SK-N-SH (cell line): ENCODE measurements around the gene TREML4. TPM values are rescaled to one million over a fixed set of nuclear protein-coding genes. Genes with fewer than 3 reads are reported as not detected.

ENCODE experiments used
- CTCF ChIA-PET: fragments of 300-600, 350-600 bp; formaldehyde crosslinking; extraction: SDS; loops from one replicate; lab custom pipeline; 2021; lab: Yijun Ruan, JAX
- POLR2A ChIA-PET: fragments of 350-600 bp; sonication (Branson Sonifier 250); formaldehyde crosslinking; extraction: SDS; loops from one replicate; lab custom pipeline; 2020; ENCODE audit warnings: antibody characterized with exemption, inconsistent platforms; lab: Yijun Ruan, JAX
- DNase-seq: peaks from one replicate; pipeline ENCODE4 v3.0.0; 2012
- H2AFZ ChIP-seq: fragments of 200-600 bp; sonication (generic); 2 replicates; pipeline ENCODE4 v1.8.1; 2016; ENCODE audit warnings: antibody characterized with exemption, mild to moderate bottlenecking, low read depth
- H3F3A ChIP-seq: fragments of 200-600 bp; sonication (generic); replicated peaks from 2 replicates; pipeline ENCODE3; 2016; ENCODE audit warnings: antibody characterized with exemption, mild to moderate bottlenecking; ENCODE audit not compliant: insufficient read depth
- H3K27ac ChIP-seq, 2 experiments: fragments of 200-500 bp in 1 of 2; fragments of 200-600 bp in 1 of 2; sonication (Bioruptor generic) in 1 of 2; sonication (generic), shearing (Covaris generic) in 1 of 2; 2 replicates each; pipeline versions ENCODE4 v1.5.1 to v1.6.1; 2014 to 2016; ENCODE audit warnings: low read depth in 2 of 2, inconsistent platforms in 1 of 2, low read length in 1 of 2, mild to moderate bottlenecking in 1 of 2, mixed read lengths in 1 of 2
- H3K27me3 ChIP-seq: fragments of 200-600 bp; sonication (generic), shearing (Covaris generic); 2 replicates; pipeline ENCODE4 v1.6.1; 2016; ENCODE audit warnings: mixed run types; ENCODE audit not compliant: insufficient read depth
- H3K36me3 ChIP-seq, 2 experiments: fragments of 200-500 bp in 1 of 2; fragments of 200-600 bp in 1 of 2; sonication (Bioruptor generic) in 1 of 2; sonication (generic) in 1 of 2; replicated peaks in 1 of 2; 2 replicates each; pipeline versions ENCODE3 to v1.5.1; 2014 to 2016; ENCODE audit warnings: low read length in 1 of 2, mild to moderate bottlenecking in 1 of 2; ENCODE audit not compliant: insufficient read depth in 2 of 2, control insufficient read depth in 1 of 2
- H3K4me1 ChIP-seq, 2 experiments: fragments of 200-500 bp in 1 of 2; fragments of 200-600 bp in 1 of 2; sonication (Bioruptor generic) in 1 of 2; sonication (generic), shearing (Covaris generic) in 1 of 2; 2 replicates each; pipeline versions ENCODE4 v1.5.1 to v1.6.1; 2014 to 2016; ENCODE audit warnings: low read depth in 1 of 2, low read length in 1 of 2, mixed run types in 1 of 2; ENCODE audit not compliant: insufficient read depth in 2 of 2, control insufficient read depth in 1 of 2
- H3K4me2 ChIP-seq: fragments of 200-600 bp; sonication (generic), shearing (Covaris generic); 2 replicates; pipeline ENCODE4 v1.6.1; 2017; ENCODE audit warnings: mixed run types
- H3K4me3 ChIP-seq, 2 experiments: fragments of 200-500 bp in 1 of 2; fragments of 200-600 bp in 1 of 2; sonication (Bioruptor generic) in 1 of 2; sonication (generic), shearing (Covaris generic) in 1 of 2; 2 replicates each; pipeline versions ENCODE4 v1.5.1 to v1.8.1; 2014 to 2016; ENCODE audit warnings: low read depth in 2 of 2, inconsistent platforms in 1 of 2, low read length in 1 of 2, mild to moderate bottlenecking in 1 of 2, mixed read lengths in 1 of 2, moderate library complexity in 1 of 2
- H3K79me2 ChIP-seq: fragments of 200-600 bp; sonication (generic); 2 replicates; pipeline ENCODE4 v1.8.1; 2017; ENCODE audit warnings: mild to moderate bottlenecking; ENCODE audit not compliant: insufficient read depth
- H3K9ac ChIP-seq: fragments of 200-600 bp; sonication (generic); 2 replicates; pipeline ENCODE4 v1.6.1; 2017; ENCODE audit warnings: mixed run types
- H3K9me2 ChIP-seq: fragments of 200-600 bp; sonication (generic); 2 replicates; pipeline ENCODE4 v1.6.1; 2017; ENCODE audit warnings: mixed run types
- H3K9me3 ChIP-seq: fragments of 200-600 bp; sonication (generic); 2 replicates; pipeline ENCODE4 v1.6.1; 2017; ENCODE audit warnings: mixed run types, mild to moderate bottlenecking, moderate library complexity
- H4K20me1 ChIP-seq: fragments of 200-600 bp; sonication (generic); 2 replicates; pipeline ENCODE4 v1.6.1; 2017; ENCODE audit warnings: mild to moderate bottlenecking, mixed run types; ENCODE audit not compliant: insufficient read depth
- ELF1 ChIP-seq: IDR thresholded peaks from 2 replicates; pipeline ENCODE4 v1.4.0; 2012
- EP300 ChIP-seq, 2 experiments: IDR thresholded peaks; 2 replicates each; pipeline versions ENCODE4 v1.4.0 to v1.6.1; 2012; ENCODE audit warnings: borderline replicate concordance in 1 of 2, low read depth in 1 of 2, low read length in 1 of 2
- GABPA ChIP-seq: IDR thresholded peaks from 2 replicates; pipeline ENCODE4 v1.4.0; 2012; ENCODE audit warnings: low read depth, mild to moderate bottlenecking
- GATA2 ChIP-seq: sonication (generic); formaldehyde crosslinking; IDR thresholded peaks from 2 replicates; pipeline ENCODE4 v1.5.0; 2020; ENCODE audit warnings: mild to moderate bottlenecking, missing genetic modification reagents
- NFIC ChIP-seq: IDR thresholded peaks from 2 replicates; pipeline ENCODE4 v1.4.0; 2012; ENCODE audit warnings: borderline replicate concordance
- NRF1 ChIP-seq: IDR thresholded peaks from 2 replicates; pipeline ENCODE4 v1.6.1; 2012; ENCODE audit warnings: low read depth, mild to moderate bottlenecking, low read length
- PBX3 ChIP-seq: IDR thresholded peaks from 2 replicates; pipeline ENCODE4; 2012
- POLR2AphosphoS5 ChIP-seq: IDR thresholded peaks from 2 replicates; pipeline ENCODE4 v1.6.1; 2012; ENCODE audit warnings: low read depth, low read length
- RFX5 ChIP-seq: IDR thresholded peaks from 2 replicates; pipeline ENCODE4 v1.6.1; 2012; ENCODE audit warnings: mild to moderate bottlenecking, improper control_type of control experiment, low read length
- RXRA ChIP-seq: IDR thresholded peaks from 2 replicates; pipeline ENCODE4 v1.4.0; 2012; ENCODE audit warnings: low read depth, mild to moderate bottlenecking, borderline replicate concordance
- SMC3 ChIP-seq: IDR thresholded peaks from 2 replicates; pipeline ENCODE4 v1.6.1; 2012; ENCODE audit warnings: low read depth, low read length, improper control_type of control experiment
- TAF1 ChIP-seq: IDR thresholded peaks from 2 replicates; pipeline ENCODE4 v1.6.1; 2012; ENCODE audit warnings: low read depth, mild to moderate bottlenecking, low read length, moderate library complexity, borderline replicate concordance
- TEAD4 ChIP-seq: IDR thresholded peaks from 2 replicates; pipeline ENCODE4 v1.4.0; 2012; ENCODE audit warnings: mild to moderate bottlenecking, borderline replicate concordance; ENCODE audit not compliant: insufficient read depth
- ZBTB33 ChIP-seq: IDR thresholded peaks from 2 replicates; pipeline ENCODE4 v1.4.0; 2012; ENCODE audit warnings: low read depth, borderline replicate concordance
- WGBS: methylation state at CpG from one replicate; pipeline ENCODE4 v1.1.6; 2017; ENCODE audit warnings: low lambda C conversion rate; 5-methylcytosine and 5-hydroxymethylcytosine counted together
- polyA plus RNA-seq, 3 experiments: library from polyadenylated mRNA; depleted of rRNA; stranded (reverse); fragments of >200 nt; gene quantifications; 2 replicates each; pipeline ENCODE4 v1.2.3, GENCODE V29; 2012
- TF ChIP-seq, protein P1 (sequence below): fragments of 150-350 bp; IDR thresholded peaks from 2 replicates; pipeline ENCODE4 v1.6.1; 2017; ENCODE audit warnings: antibody characterized with exemption, low read length, low read depth, borderline replicate concordance
- TF ChIP-seq, protein P2 (sequence below): fragments of 200-600 bp; sonication (generic); IDR thresholded peaks from 2 replicates; pipeline ENCODE4 v1.6.1; 2017; ENCODE audit warnings: antibody characterized with exemption, mild to moderate bottlenecking, moderate library complexity

The TREML4 gene
- polyA plus RNA-seq, 1 of the 3 experiments (the other 2 are of a cell fraction): not detected

DNA sequence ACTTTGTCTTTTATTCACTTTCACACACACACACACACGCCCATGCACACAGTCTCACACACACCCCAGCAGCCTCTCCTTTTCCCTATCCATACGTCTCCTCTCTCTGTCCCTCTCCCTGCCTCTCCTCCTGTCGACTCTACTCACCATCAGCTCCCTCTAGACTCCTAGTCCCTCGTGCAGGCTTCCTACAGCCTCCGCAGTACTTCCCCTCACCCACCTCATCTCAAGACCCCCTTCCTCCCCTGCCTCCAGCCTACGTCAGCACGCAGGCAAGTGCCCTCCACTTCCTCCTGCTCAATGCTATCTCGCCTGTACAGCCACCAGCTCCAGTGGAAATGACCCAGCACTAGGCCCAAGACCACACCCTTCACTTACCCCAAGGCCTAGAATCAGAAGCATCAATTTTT, 26.4 kb upstream of the TREML4 start:
- WGBS: 31% methylated on average over 8 of the region's 8 CpGs
- Histone ChIP-seq H3K9ac (no peak overlapping the region), H3K9me3 (no peaks in the 10 kb centered on the region), H3K4me2 (no peak overlapping the region), H2AFZ (no peak overlapping the region), H3K27ac (no peak overlapping the region), H3K79me2 (no peaks in the 10 kb centered on the region), H4K20me1 (no peaks in the 10 kb centered on the region), H3K27me3 (peaks cover 11% of the 10 kb centered on the region; the same call in 1 of the 2 replicates), H3K9me2 (no peaks in the 10 kb centered on the region), H3K4me3 (no peak overlapping the region), H3K4me1 (no peaks in the 10 kb centered on the region), H3F3A (no peaks in the 10 kb centered on the region), H3K36me3 (no peaks in the 10 kb centered on the region)
- ChIA-PET POLR2A (interaction anchor here (1.0 kb wide), 1 partner anchor 11 kb away, joined by 3 read pairs; no protein-coding TSS in a partner anchor), CTCF (no interaction called here)
- TF ChIP-seq ELF1: no peak
- TF ChIP-seq, protein P1, sequence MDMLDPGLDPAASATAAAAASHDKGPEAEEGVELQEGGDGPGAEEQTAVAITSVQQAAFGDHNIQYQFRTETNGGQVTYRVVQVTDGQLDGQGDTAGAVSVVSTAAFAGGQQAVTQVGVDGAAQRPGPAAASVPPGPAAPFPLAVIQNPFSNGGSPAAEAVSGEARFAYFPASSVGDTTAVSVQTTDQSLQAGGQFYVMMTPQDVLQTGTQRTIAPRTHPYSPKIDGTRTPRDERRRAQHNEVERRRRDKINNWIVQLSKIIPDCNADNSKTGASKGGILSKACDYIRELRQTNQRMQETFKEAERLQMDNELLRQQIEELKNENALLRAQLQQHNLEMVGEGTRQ: no peak
- TF ChIP-seq GATA2 (CRISPR knock-in tag): no peak
- no peak for TF ChIP-seq NFIC
- TF ChIP-seq TAF1: no peak
- TF ChIP-seq POLR2AphosphoS5: no peak
- TF ChIP-seq NRF1: no peak
- TF ChIP-seq ZBTB33: no peak
- no peak for TF ChIP-seq TEAD4
- no peak for TF ChIP-seq SMC3
- no peak for TF ChIP-seq EP300 (IDR thresholded peaks at IDR 0.05; ENCODE audit: borderline replicate concordance in 1 of 2, low read depth in 1 of 2, low read length in 1 of 2)
- no peak for TF ChIP-seq RXRA
- no peak for TF ChIP-seq RFX5
- no peak for TF ChIP-seq GABPA
- TF ChIP-seq, protein P2, sequence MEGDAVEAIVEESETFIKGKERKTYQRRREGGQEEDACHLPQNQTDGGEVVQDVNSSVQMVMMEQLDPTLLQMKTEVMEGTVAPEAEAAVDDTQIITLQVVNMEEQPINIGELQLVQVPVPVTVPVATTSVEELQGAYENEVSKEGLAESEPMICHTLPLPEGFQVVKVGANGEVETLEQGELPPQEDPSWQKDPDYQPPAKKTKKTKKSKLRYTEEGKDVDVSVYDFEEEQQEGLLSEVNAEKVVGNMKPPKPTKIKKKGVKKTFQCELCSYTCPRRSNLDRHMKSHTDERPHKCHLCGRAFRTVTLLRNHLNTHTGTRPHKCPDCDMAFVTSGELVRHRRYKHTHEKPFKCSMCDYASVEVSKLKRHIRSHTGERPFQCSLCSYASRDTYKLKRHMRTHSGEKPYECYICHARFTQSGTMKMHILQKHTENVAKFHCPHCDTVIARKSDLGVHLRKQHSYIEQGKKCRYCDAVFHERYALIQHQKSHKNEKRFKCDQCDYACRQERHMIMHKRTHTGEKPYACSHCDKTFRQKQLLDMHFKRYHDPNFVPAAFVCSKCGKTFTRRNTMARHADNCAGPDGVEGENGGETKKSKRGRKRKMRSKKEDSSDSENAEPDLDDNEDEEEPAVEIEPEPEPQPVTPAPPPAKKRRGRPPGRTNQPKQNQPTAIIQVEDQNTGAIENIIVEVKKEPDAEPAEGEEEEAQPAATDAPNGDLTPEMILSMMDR: no peak
- no peak for TF ChIP-seq PBX3
- DNase-seq: no peak
